B cell (primary cell): ENCODE results near the gene PTPRN2. TPM values are rescaled to one million over a fixed set of nuclear protein-coding genes. Genes with fewer than 3 reads are reported as not detected.

Experiments used
- ATAC-seq: fragments of 200-7000 bp; cut with Tn5 transposase; one replicate; pipeline ENCODE4 v1.10.0; 2021; ENCODE audit warnings: low read depth, mild to moderate bottlenecking, moderate number of reproducible peaks, moderate library complexity
- CTCF ChIA-PET: fragments of 350-600 bp; sonication (Branson Sonifier 250); formaldehyde crosslinking; loops from one replicate; lab custom pipeline; 2021; ENCODE audit warnings: antibody characterized with exemption, inconsistent platforms; lab: Charles Lee
- POLR2A ChIA-PET: fragments of 350-600 bp; sonication (Branson Sonifier 250); formaldehyde crosslinking; loops from one replicate; lab custom pipeline; 2021; ENCODE audit warnings: antibody characterized with exemption; lab: Charles Lee
- DNase-seq: peaks from one replicate; pipeline ENCODE4 v3.0.0; 2013
- H2AFZ ChIP-seq: 2 replicates; pipeline ENCODE4 v1.6.1; 2012; ENCODE audit warnings: mild to moderate bottlenecking, low read depth, low read length; ENCODE audit not compliant: insufficient read depth, poor library complexity, severe bottlenecking
- H3K27ac ChIP-seq, 2 donors: 1 replicate in 1 of 2; 2 replicates in 1 of 2; pipeline ENCODE4 v1.5.1; 2012 to 2013; ENCODE audit warnings: low read length in 2 of 2, mild to moderate bottlenecking in 2 of 2, moderate library complexity in 1 of 2
- H3K27me3 ChIP-seq, 4 experiments: fragments of 200-600 bp in 1 of 4; sonication (generic) in 1 of 4; replicated peaks in 1 of 4; 1 replicate in 2 of 4; 2 replicates in 2 of 4; pipeline versions ENCODE4 v1.6.1 to v1.7.0; 2013 to 2016; ENCODE audit warnings: low read length in 3 of 4, mild to moderate bottlenecking in 2 of 4, mixed read lengths in 1 of 4, moderate library complexity in 1 of 4; ENCODE audit not compliant: insufficient read depth in 4 of 4, control insufficient read depth in 3 of 4; ENCODE audit errors: control extremely low read depth in 1 of 4
- H3K36me3 ChIP-seq, 2 experiments: replicated peaks in 1 of 2; 1 replicate in 1 of 2; 2 replicates in 1 of 2; pipeline versions ENCODE4 v1.6.1 to v1.7.1; 2013; ENCODE audit warnings: low read length in 1 of 2; ENCODE audit not compliant: insufficient read depth in 2 of 2, control insufficient read depth in 1 of 2; ENCODE audit errors: control extremely low read depth in 1 of 2, extremely low read depth in 1 of 2
- H3K4me1 ChIP-seq, 2 donors: fragments of 200-600 bp in 1 of 2; sonication (generic) in 1 of 2; 1 replicate in 1 of 2; 2 replicates in 1 of 2; pipeline versions ENCODE4 v1.5.1 to v1.6.1; 2013 to 2017; ENCODE audit warnings: low read length in 2 of 2; ENCODE audit not compliant: control insufficient read depth in 2 of 2, insufficient read depth in 2 of 2
- H3K4me2 ChIP-seq: replicated peaks from 2 replicates; pipeline ENCODE3; 2012; ENCODE audit warnings: mild to moderate bottlenecking, low read depth, low read length; ENCODE audit not compliant: poor library complexity, severe bottlenecking
- H3K4me3 ChIP-seq, 5 experiments: fragments of 200-600 bp in 1 of 5; sonication (generic) in 1 of 5; 1 replicate in 3 of 5; 2 replicates in 2 of 5; pipeline versions ENCODE4 v1.5.1 to v1.7.0; 2011 to 2016; ENCODE audit warnings: low read length in 4 of 5, mild to moderate bottlenecking in 4 of 5, low read depth in 2 of 5, control low read depth in 1 of 5, moderate library complexity in 1 of 5; ENCODE audit not compliant: insufficient read depth in 1 of 5; ENCODE audit errors: control extremely low read depth in 1 of 5, extremely low read depth in 1 of 5
- H3K79me2 ChIP-seq: fragments of 200-600 bp; sonication (generic); one replicate; pipeline ENCODE4 v1.6.0; 2016; ENCODE audit warnings: low read length; ENCODE audit not compliant: control insufficient read depth, insufficient read depth
- H3K9ac ChIP-seq: fragments of 200-600 bp; sonication (generic); 2 replicates; pipeline ENCODE4 v1.6.1; 2017; ENCODE audit warnings: mild to moderate bottlenecking, low read length, moderate library complexity
- H3K9me3 ChIP-seq, 3 donors: one replicate each; pipeline versions ENCODE4 v1.6.1 to v1.7.1; 2013; ENCODE audit warnings: low read length in 2 of 3; ENCODE audit not compliant: control insufficient read depth in 2 of 3, insufficient read depth in 1 of 3; ENCODE audit errors: control extremely low read depth in 1 of 3
- H4K20me1 ChIP-seq: 2 replicates; pipeline ENCODE4 v1.6.0; 2012; ENCODE audit warnings: mild to moderate bottlenecking, low read length; ENCODE audit not compliant: insufficient read depth, control insufficient read depth, poor library complexity, severe bottlenecking
- H3K27ac Mint-ChIP-seq: one replicate; pipeline ENCODE4 v1.8.0; 2021; ENCODE audit warnings: mixed read lengths
- H3K27me3 Mint-ChIP-seq: one replicate; pipeline ENCODE4 v1.8.0; 2021; ENCODE audit warnings: mixed read lengths
- H3K4me1 Mint-ChIP-seq: one replicate; pipeline ENCODE4 v1.8.0; 2021; ENCODE audit warnings: mixed read lengths
- H3K4me3 Mint-ChIP-seq: one replicate; pipeline ENCODE4 v1.8.0; 2021; ENCODE audit warnings: mixed read lengths
- H3K9me3 Mint-ChIP-seq: one replicate; pipeline ENCODE4 v1.8.0; 2022; ENCODE audit warnings: mixed read lengths; ENCODE audit not compliant: insufficient read depth
- EZH2 ChIP-seq: IDR thresholded peaks from 2 replicates; pipeline ENCODE4 v1.6.1; 2012; ENCODE audit warnings: borderline replicate concordance, low read depth, mild to moderate bottlenecking, moderate library complexity, low read length; ENCODE audit not compliant: insufficient read depth, poor library complexity, severe bottlenecking
- WGBS: methylation state at CpG from one replicate; pipeline ENCODE4 v1.1.5; 2013; ENCODE audit warnings: missing lambda C conversion rate; ENCODE audit not compliant: insufficient coverage; 5-methylcytosine and 5-hydroxymethylcytosine counted together
- intact Hi-C: fragments of 100-400 bp; cut with micrococcal nuclease; formaldehyde crosslinking; loops from one replicate; pipeline ENCODE4 v1.10.0; 2022
- polyA plus RNA-seq: library from polyadenylated mRNA; depleted of rRNA; stranded (reverse); fragments of >200 nt; gene quantifications from 2 replicates; pipeline ENCODE4 v1.2.3, GENCODE V29; 2012
- total RNA-seq, 2 donors: library from RNA; stranded (reverse); fragments of 120-200 nt in 1 of 2; gene quantifications; 1 replicate in 1 of 2; 2 replicates in 1 of 2; pipeline versions ENCODE4 v1.2.3 to v1.2.4, GENCODE V29; 2013 to 2022
- TF ChIP-seq, protein P1 (sequence below): fragments of 200-600 bp; IDR thresholded peaks from one replicate; pipeline ENCODE4 v1.8.0; 2022; ENCODE audit warnings: antibody characterized with exemption, mild to moderate bottlenecking

Gene PTPRN2
- total and polyA plus RNA-seq, 2 donors (not counting 1 experiment from before 2014, with no cell fraction given), result 2.0 to 5.0 TPM

- peaks cover 8% of the 10 kb centered on the region for H3K9me3 Mint-ChIP-seq
- Histone ChIP-seq H3K36me3 (no peaks in the 10 kb centered on the region), H3K9me3 (peaks cover 0 to 5% (median 0%) of the 10 kb centered on the region in 3 donors), H4K20me1 (no peaks in the 10 kb centered on the region), H3K4me3 (no peak overlapping the region), H3K4me2 (no peak overlapping the region), H3K79me2 (no peaks in the 10 kb centered on the region), H2AFZ (no peak overlapping the region), H3K27me3 (peaks cover 0 to 3% (median 0%) of the 10 kb centered on the region in 4 experiments), H3K4me1 (no peaks in the 10 kb centered on the region), H3K9ac (no peak overlapping the region), H3K27ac (no peak overlapping the region)
- DNase-seq, result no peak
- ATAC-seq, result no peak
- 22% methylated on average over 9 of the region's 10 CpGs for WGBS
- no peaks in the 10 kb centered on the region for H3K4me1 Mint-ChIP-seq
- POLR2A ChIA-PET, result no interaction called here
- H3K27ac Mint-ChIP-seq, result no peak overlapping the region
- intact Hi-C loops, result no loop called here
- CTCF ChIA-PET, result no interaction called here
- peaks cover 13% of the 10 kb centered on the region for H3K27me3 Mint-ChIP-seq
- no peak overlapping the region for H3K4me3 Mint-ChIP-seq
- no peak for TF ChIP-seq EZH2
- TF ChIP-seq, protein P1, sequence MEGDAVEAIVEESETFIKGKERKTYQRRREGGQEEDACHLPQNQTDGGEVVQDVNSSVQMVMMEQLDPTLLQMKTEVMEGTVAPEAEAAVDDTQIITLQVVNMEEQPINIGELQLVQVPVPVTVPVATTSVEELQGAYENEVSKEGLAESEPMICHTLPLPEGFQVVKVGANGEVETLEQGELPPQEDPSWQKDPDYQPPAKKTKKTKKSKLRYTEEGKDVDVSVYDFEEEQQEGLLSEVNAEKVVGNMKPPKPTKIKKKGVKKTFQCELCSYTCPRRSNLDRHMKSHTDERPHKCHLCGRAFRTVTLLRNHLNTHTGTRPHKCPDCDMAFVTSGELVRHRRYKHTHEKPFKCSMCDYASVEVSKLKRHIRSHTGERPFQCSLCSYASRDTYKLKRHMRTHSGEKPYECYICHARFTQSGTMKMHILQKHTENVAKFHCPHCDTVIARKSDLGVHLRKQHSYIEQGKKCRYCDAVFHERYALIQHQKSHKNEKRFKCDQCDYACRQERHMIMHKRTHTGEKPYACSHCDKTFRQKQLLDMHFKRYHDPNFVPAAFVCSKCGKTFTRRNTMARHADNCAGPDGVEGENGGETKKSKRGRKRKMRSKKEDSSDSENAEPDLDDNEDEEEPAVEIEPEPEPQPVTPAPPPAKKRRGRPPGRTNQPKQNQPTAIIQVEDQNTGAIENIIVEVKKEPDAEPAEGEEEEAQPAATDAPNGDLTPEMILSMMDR, result no peak
Observed at GRCh38 chr7:158468181-158468580, 119.4 kb downstream of the PTPRN2 start.

DNA sequence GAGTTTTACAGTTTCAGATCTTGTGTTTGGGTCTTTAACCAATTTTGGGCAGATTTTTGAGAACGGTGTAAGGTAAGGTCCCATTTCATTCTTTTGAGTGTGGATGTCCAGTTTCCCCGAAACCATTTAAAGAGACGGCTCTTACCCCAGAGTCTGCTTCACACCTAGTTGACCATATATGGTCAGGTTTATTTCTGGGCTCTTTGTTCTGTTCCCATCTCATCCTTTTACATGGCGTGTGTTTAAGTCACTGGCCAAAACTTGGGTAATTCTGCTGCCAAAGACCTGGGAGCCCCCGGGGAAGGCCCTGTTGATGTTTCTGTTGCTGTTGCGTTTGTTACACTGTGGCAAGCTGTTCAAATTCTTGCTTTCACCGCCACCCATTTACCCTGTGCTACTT lies 120.1 kb downstream of the PTPRN2 start:
- Histone ChIP-seq H3K4me2 (no peak overlapping the region), H3K27ac (no peak overlapping the region), H3K9ac (no peak overlapping the region), H2AFZ (no peak overlapping the region), H3K79me2 (no peaks in the 10 kb centered on the region), H3K36me3 (no peaks in the 10 kb centered on the region), H3K4me1 (no peaks in the 10 kb centered on the region), H3K4me3 (no peak overlapping the region), H4K20me1 (no peaks in the 10 kb centered on the region), H3K9me3 (peaks cover 0 to 5% (median 0%) of the 10 kb centered on the region in 3 donors), H3K27me3 (peaks cover 0 to 3% (median 0%) of the 10 kb centered on the region in 4 experiments)
- Mint-ChIP-seq H3K27me3 (peaks cover 13% of the 10 kb centered on the region), H3K9me3 (peaks cover 10% of the 10 kb centered on the region), H3K4me3 (no peak overlapping the region), H3K27ac (no peak overlapping the region), H3K4me1 (no peaks in the 10 kb centered on the region)
- 62% methylated on average over 3 of the region's 7 CpGs for WGBS
- TF ChIP-seq EZH2, result no peak
- TF ChIP-seq, protein P1, result no peak
- ChIA-PET POLR2A (no interaction called here), CTCF (no interaction called here)
- DNase-seq (no peak), ATAC-seq (no peak)
- intact Hi-C loops, result no loop called here
